Activated CD4-positive, alpha-beta T cell treated with anti-CD3 and anti-CD28 coated beads for 4 hours (primary cell): ENCODE data around the gene SMCO1.
"Not testable (repeated sequence)": the region's sequence is repeated elsewhere in the genome, so short reads cannot be mapped to it uniquely, and the experiment has no call there.

Source experiments
- DNase-seq, 2 donors: peaks; one replicate each; pipeline ENCODE4 v3.0.0-alpha.2; 2020

Gene SMCO1

DNA sequence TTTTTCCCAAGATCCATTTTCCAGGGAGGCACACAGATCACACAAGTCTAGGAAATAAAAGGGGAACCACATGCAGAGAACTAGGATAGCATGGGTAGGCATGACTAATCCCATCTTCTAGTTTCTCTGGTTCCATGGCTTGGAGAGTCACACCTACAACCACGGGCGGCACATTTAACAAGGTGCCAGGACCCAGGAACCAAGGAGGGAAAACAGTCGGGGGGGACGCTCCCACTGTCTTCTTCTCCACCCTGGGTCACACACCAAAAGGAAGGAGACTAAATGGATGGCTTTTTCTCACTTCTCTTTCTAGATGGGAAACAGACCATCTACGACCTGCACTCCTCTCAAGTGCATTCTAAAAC is 4.6 kb upstream of the SMCO1 start:
- DNase-seq, result no peak

- peak; percentile 58 to 62 for DNase-seq
Measured at GRCh38 chr3:196518966-196519717, 4.0 kb upstream of the SMCO1 start.

DNA sequence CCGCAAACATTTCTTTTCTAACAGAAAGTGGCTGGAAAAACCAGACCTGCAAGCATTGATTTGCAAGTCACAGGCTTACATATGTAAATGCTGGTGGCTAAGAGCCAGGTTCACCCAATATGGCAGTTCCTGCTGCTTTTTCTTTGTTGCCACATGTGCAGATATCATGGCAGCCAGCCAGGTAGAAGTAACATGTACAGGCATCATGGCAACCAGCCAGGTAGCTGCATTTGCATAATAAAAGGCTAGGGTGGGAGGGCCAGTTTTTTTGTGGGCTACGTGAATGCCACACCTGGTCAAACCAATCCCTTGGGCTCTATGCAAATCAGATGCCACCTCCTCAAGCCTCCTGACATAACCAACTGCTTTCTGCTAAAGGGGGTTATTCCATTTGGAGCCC is 2.8 kb upstream of the SMCO1 start:
- DNase-seq, result no peak

GRCh38 chr3:196517162-196517800 is 2.1 kb upstream of the SMCO1 start:
- no peak for DNase-seq

GRCh38 chr3:196514350-196514716 is 813 bp downstream of the SMCO1 start:
- no peak for DNase-seq

DNA sequence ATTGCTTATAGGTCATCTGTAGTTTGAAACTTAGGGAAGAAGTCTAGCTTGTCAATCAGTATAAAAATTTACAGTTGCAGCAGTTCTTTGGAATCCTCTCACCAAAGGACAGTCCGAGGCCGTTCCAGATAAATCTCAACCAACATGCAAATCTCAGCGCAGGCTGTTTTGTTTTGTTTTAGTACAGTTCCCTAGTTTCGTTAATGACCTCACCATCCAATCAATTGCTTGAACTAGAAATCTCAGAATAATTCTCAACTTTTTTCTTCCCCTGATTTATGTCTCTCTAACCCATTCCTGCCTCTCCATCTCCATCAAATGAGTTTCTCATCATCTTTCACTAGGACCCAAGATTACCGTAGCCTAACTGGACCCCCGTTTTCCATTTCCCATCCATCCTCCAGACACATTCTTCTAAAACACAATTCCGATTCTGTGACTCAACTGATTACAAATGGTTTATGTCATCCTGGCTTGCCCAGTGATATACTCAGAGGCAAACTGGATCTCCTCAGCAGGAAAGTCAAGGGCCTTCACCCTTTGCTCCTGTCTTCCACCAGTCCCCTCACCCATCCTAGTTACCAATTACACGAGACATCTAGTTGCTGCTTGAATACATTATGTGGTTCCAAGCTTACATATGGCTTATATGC is 1.3 kb downstream of the SMCO1 start:
- DNase-seq, result no peak

- not testable (repeated sequence) for DNase-seq
Measured at GRCh38 chr3:196511646-196512425, 3.3 kb downstream of the SMCO1 start.

DNA sequence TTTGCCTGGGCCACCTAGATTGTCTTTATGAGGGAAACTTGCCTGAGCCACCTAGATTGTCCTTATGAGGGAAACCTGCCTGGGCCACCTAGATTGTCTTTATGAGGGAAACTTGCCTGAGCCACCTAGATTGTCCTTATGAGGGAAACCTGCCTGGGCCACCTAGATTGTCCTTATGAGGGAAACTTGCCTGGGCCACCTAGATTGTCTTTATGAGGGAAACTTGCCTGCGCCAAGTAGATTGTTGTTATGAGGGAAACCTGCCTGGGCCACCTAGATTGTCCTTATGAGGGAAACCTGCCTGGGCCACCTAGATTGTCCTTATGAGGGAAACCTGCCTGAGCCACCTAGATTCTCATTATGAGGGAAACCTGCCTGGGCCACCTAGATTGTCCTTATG is 4.0 kb downstream of the SMCO1 start:
- not testable (repeated sequence) for DNase-seq

DNA sequence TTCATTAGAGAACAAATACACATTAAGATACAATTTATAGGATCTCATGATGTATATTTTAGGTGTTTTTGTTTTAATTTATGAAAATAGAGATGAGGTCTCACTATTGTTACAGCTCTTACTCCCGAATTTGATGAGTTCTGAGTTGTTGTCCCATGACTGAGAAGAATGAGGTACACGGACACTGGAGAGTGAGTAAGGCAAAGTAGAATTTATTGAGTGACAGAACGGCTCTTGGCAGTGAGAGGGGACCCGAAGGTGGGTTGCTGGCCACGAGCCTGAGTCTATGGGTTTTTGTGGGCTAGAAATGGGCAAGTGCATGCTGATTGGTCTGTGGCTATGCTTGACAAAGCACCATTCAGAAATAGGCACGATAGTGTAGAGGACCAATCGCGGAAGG is 8.5 kb downstream of the SMCO1 start:
- DNase-seq, result no peak

DNA sequence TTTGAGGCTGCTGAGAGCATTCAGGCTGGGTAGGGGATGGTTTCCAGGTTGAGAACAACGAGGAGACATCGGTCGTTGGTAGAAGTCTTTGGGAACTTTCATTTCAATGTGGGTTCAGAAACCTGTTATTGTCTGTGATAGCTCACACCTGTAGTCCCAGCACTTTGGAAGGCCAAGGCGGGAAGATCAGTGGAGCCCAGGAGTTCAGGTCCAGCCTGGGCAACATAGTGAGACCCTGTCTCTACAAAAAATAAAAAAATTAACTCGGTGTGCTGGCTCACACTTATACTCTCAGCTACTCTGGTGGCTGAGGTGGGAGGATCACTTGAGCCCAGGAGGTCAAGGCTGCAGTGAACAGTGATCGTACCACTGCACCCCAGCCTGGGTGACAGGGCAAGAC is 10.6 kb downstream of the SMCO1 start:
- no peak for DNase-seq

DNA sequence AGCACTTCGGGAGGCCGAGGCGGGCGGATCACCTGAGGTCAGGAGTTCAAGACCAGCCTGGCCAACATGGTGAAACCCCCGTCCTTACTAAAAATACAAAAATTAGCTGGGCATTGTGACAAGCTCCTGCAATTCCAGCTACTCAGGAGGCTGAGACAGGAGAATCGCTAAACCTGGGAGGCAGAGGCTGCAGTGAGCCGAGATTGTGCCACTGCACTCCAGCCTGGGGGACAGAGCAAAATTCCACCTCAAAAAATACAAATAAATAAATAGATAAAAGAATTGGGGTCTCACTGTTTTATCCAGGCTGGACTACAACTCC is 11.1 kb downstream of the SMCO1 start:
- DNase-seq, result not testable (repeated sequence)

DNA sequence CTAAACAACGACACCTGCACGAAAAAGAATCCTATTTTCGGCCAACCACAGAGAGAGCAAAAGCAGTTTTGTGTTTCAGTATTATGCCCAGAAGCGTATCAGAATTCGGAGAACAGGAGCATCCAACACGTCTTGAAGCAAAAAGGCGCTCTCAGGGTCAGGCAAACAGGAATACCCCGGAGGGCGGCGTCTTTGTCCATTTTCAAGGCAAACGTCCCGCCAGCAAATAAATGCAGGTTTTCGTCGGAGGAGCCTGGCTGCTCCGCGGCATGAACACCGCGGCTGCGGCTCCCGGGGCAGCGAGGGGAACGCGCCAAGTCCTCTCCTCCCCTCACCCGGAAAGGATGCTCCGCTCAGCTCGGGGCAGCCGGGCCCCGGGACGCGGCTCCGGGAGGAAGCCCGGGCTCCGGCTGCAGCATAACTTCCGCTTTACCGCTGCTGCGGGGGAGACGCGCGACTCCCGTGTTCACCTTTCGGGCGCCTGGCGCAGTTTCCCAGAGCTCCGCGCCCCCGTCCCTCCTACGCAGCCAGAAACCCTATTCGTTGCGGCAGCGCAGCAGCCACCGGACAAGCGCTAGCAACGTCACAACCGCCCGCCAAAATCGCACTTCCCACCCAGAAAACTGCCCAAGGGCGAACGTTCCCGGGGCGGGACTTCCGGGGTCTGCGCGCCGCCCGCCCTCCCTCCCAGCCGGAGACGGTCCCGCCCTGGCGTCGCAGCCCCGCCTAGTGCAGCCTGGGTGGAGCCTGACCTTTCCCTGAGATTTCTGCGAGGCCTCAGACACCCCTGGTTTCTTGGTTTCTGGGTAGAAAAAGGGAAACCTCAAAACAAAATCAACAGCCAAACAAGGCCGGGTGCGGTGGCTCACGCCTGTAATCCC is 11.7 kb downstream of the SMCO1 start, which contains the start of gene RNF168:
Gene RNF168, minus strand, starts transcription at position 573 of the 881 bp plus-strand sequence. CDS start 595 bp downstream, outside the sequence.
- peak; percentile 87 to 88 for DNase-seq

- peak; percentile 58 to 59 for DNase-seq
Measured at GRCh38 chr3:196502775-196503195, 12.4 kb downstream of the SMCO1 start.

- DNase-seq, result peak in 1 of 2 donors; percentile 40
Measured at GRCh38 chr3:196501316-196502044, 13.7 kb downstream of the SMCO1 start.

- no peak for DNase-seq
Measured at GRCh38 chr3:196499807-196500524, 15.2 kb downstream of the SMCO1 start.

DNA sequence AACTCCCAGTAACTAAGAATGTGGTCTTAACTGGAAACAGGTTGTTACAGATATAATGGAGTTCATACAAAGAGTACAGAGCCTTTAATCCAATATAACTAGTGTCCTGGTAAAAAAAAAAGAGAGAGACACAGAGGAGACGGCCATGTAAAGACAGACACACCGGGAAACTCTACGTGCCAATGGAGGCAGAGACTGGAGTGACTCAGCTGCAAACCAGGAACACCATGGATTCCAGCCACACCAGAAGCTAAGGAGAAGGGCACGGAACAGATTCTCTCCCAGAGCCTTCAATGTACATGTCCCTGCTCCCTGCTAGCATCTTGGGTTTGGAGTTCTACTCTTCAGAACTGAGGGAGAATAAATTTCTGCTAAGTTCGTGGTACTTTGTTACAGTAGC is 16.1 kb downstream of the SMCO1 start:
- DNase-seq, result no peak

GRCh38 chr3:196498297-196498696 is 16.8 kb downstream of the SMCO1 start:
- no peak for DNase-seq

- no peak for DNase-seq
Measured at GRCh38 chr3:196496183-196496582, 19.0 kb downstream of the SMCO1 start.

GRCh38 chr3:196493292-196493691 is 21.9 kb downstream of the SMCO1 start:
- DNase-seq, result no peak

GRCh38 chr3:196492080-196492479 is 23.1 kb downstream of the SMCO1 start:
- DNase-seq, result no peak

DNA sequence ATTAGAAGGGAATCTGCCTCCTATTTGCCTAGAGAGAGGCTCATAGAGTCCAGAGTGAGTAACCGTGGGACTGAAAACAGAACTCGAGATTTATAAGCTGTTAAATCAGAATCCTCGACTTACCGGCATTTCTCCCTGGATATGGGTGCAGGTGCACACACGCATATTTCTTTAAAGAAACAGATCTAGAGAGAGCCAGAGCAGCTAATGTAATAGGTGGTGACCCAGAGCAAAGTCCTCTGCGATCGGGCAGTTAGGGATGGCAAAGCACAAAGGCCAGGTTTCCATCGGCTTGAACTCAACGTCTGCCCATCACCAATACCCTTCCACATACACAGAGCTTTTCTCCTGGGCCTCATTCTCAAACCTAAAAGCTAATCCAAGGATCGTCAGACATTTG is 25.4 kb downstream of the SMCO1 start:
- no peak for DNase-seq
